Caco-2 (cell line): Measurements from ENCODE around the gene PLCB2. TPM values are rescaled to one million over a fixed set of nuclear protein-coding genes. Genes with fewer than 3 reads are reported as not detected.

Experiments
- BruUV-seq: library from RNA; stranded (reverse); fragments of 400-500 nt; replicated peaks from 2 replicates; lab custom pipeline; 2021; lab: Mats Ljungman, UMichigan
- CTCF ChIA-PET: fragments of 300-600 bp; sonication (Branson Sonifier 250); formaldehyde crosslinking; loops from one replicate; lab custom pipeline; 2022; ENCODE audit warnings: antibody characterized with exemption; lab: Charles Lee
- POLR2A ChIA-PET: fragments of 300-600 bp; sonication (Branson Sonifier 250); formaldehyde crosslinking; loops from one replicate; lab custom pipeline; 2022; ENCODE audit warnings: antibody characterized with exemption; lab: Charles Lee
- DNase-seq, 2 experiments: peaks; one replicate each; pipeline versions ENCODE4 v3.0.0 to v3.0.0-alpha.2; 2020 to 2022
- H3K27me3 ChIP-seq: replicated peaks from 2 replicates; pipeline ENCODE4 v1.6.0; 2011; ENCODE audit warnings: low read length; ENCODE audit not compliant: control insufficient read depth, insufficient read depth
- H3K36me3 ChIP-seq: 2 replicates; pipeline ENCODE4 v1.5.1; 2011; ENCODE audit warnings: low read length; ENCODE audit not compliant: control insufficient read depth, insufficient read depth
- H3K4me1 ChIP-seq: fragments of 250-450 bp; sonication (Bioruptor Pico); 2 replicates; pipeline ENCODE4 v1.5.1; 2020; ENCODE audit warnings: mild to moderate bottlenecking
- H3K4me3 ChIP-seq: 2 replicates; pipeline ENCODE4 v1.5.1; 2011; ENCODE audit warnings: low read depth, mild to moderate bottlenecking, control low read depth, low read length
- H3K9me3 ChIP-seq: fragments of 250-450 bp; sonication (Bioruptor Pico); 2 replicates; pipeline ENCODE4 v1.5.1; 2020; ENCODE audit warnings: mild to moderate bottlenecking, moderate library complexity
- H3K27ac Mint-ChIP-seq: one replicate; pipeline ENCODE4 v1.8.0; 2022; ENCODE audit warnings: mixed read lengths; ENCODE audit not compliant: unreplicated experiment
- H3K27me3 Mint-ChIP-seq: one replicate; pipeline ENCODE4 v1.8.0; 2022; ENCODE audit warnings: mixed read lengths; ENCODE audit not compliant: insufficient read depth, unreplicated experiment
- H3K36me3 Mint-ChIP-seq: one replicate; pipeline ENCODE4 v1.8.0; 2022; ENCODE audit warnings: mild to moderate bottlenecking, mixed read lengths; ENCODE audit not compliant: insufficient read depth, unreplicated experiment
- H3K4me1 Mint-ChIP-seq: one replicate; pipeline ENCODE4 v1.8.0; 2022; ENCODE audit warnings: low read depth, mixed read lengths; ENCODE audit not compliant: unreplicated experiment
- H3K4me3 Mint-ChIP-seq: one replicate; pipeline ENCODE4 v1.8.0; 2022; ENCODE audit warnings: mild to moderate bottlenecking, moderate library complexity, mixed read lengths; ENCODE audit not compliant: unreplicated experiment
- H3K9me3 Mint-ChIP-seq: one replicate; pipeline ENCODE4 v1.8.0; 2022; ENCODE audit warnings: mixed read lengths; ENCODE audit not compliant: unreplicated experiment
- intact Hi-C: fragments of 100-400 bp; cut with micrococcal nuclease; formaldehyde crosslinking; loops from one replicate; pipeline ENCODE4 v1.10.0; 2022; ENCODE audit not compliant: unreplicated experiment
- total RNA-seq: library from RNA; stranded (reverse); gene quantifications from 2 replicates; pipeline ENCODE4 v1.2.3, GENCODE V29; 2022
- TF ChIP-seq, protein P1 (sequence below), 2 experiments: fragments of 200-600 bp in 1 of 2; IDR thresholded peaks; 1 replicate in 1 of 2; 2 replicates in 1 of 2; pipeline versions ENCODE4 v1.5.1 to v1.8.0; 2011 to 2022; ENCODE audit warnings: antibody characterized with exemption in 1 of 2, control low read depth in 1 of 2, inconsistent platforms in 1 of 2, low read depth in 1 of 2, low read length in 1 of 2, mild to moderate bottlenecking in 1 of 2, moderate library complexity in 1 of 2; ENCODE audit not compliant: insufficient read depth in 1 of 2, severe bottlenecking in 1 of 2, unreplicated experiment in 1 of 2

Gene PLCB2
- total RNA-seq, 1 experiment from 2014 or later: 4.7 TPM

DNA sequence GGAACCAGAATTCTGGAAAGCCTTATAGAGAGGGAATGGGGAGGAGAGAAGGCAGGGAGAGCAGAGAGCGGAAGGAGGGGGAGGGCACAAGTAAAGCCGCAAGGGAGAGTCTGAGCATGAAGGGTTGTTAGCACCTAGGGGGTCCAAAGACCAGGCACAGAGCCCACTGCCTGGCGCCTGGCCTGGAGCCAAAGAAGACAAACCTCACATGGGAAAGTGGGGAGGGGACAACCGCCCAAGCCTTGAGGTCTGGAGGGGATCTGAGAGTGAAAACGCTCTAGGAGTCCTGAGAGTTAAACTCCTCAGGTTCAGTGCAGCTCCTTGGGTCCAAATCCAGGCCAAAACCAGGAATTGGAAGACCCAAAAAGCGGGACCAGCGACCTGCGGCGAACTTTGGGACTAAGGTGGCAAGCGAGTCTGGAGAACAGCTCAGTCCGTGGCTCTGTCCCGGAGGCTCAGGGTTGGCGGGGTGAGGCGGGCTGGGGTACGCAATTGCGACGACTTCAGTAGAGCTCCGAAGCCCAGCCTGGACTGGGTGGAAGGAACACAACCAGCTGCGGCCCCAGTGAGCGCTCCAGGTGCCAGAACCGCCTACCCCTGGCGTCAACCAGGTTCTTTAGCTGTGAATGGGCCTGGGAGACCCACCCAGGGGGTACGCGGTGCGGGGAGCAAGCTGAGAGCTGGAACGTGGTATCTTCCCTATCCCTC lies 14.9 kb upstream of the PLCB2 start:
- Mint-ChIP-seq H3K4me3 (peak overlapping the region; percentile 66), H3K4me1 (peaks cover 18% of the 10 kb centered on the region), H3K36me3 (peaks cover 6% of the 10 kb centered on the region), H3K27me3 (no peaks in the 10 kb centered on the region), H3K9me3 (no peaks in the 10 kb centered on the region), H3K27ac (no peak overlapping the region)
- ChIA-PET POLR2A (interaction anchor here (0.6 kb wide), 1 partner anchor 10 kb away, joined by 3 read pairs; no protein-coding TSS in a partner anchor), CTCF (interaction anchor here (0.6 to 1.5 kb wide), 16 partner anchors 13 to 117 kb away, joined by 3 to 47 read pairs (median 4); partner anchors contain the start of genes CCDC9B, IVD and KNSTRN)
- H3K4me3 ChIP-seq: peak overlapping the region; percentile 74
- peaks cover 1% of the 10 kb centered on the region; the same call in 1 of the 2 replicates for H3K36me3 ChIP-seq
- peaks cover 10% of the 10 kb centered on the region for H3K4me1 ChIP-seq
- DNase-seq: no peak
- BruUV-seq: no TSS peak
- TF ChIP-seq, protein P1, sequence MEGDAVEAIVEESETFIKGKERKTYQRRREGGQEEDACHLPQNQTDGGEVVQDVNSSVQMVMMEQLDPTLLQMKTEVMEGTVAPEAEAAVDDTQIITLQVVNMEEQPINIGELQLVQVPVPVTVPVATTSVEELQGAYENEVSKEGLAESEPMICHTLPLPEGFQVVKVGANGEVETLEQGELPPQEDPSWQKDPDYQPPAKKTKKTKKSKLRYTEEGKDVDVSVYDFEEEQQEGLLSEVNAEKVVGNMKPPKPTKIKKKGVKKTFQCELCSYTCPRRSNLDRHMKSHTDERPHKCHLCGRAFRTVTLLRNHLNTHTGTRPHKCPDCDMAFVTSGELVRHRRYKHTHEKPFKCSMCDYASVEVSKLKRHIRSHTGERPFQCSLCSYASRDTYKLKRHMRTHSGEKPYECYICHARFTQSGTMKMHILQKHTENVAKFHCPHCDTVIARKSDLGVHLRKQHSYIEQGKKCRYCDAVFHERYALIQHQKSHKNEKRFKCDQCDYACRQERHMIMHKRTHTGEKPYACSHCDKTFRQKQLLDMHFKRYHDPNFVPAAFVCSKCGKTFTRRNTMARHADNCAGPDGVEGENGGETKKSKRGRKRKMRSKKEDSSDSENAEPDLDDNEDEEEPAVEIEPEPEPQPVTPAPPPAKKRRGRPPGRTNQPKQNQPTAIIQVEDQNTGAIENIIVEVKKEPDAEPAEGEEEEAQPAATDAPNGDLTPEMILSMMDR (IDR thresholded peaks at IDR 0.05; ENCODE audit: insufficient read depth in 1 of 2, low read depth in 1 of 2, low read length in 1 of 2, severe bottlenecking in 1 of 2, unreplicated experiment in 1 of 2): no peak
- H3K27me3 ChIP-seq: no peaks in the 10 kb centered on the region
- intact Hi-C loops: loop anchor here (5.0 kb wide), 1 partner anchor 100 kb away; no protein-coding TSS in a partner anchor
- H3K9me3 ChIP-seq: no peaks in the 10 kb centered on the region

DNA sequence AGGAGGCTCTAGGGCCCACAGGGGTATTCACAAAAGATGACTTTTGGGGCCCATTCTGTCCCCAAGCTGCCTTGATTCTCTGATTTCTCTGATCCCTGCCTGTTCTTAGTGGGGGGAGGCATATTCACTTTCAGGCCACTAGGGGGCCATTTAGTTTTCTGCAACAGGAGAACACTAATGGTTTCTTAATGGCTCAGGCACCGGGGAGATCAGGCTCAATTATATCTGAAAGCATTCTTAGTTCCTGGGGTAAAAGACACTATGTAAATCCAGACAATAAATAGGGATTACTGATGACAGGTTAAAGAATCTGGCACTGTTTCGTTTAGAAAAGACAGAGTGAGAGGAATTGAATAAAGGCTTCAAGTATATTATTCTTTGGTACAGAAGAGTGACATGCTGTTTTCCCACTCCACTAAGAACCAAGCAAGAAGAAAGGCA lies 13.2 kb upstream of the PLCB2 start:
- Mint-ChIP-seq H3K27me3 (peaks cover 3% of the 10 kb centered on the region), H3K9me3 (no peaks in the 10 kb centered on the region), H3K4me3 (peak overlapping the region; percentile 35), H3K27ac (no peak overlapping the region), H3K4me1 (peaks cover 16% of the 10 kb centered on the region), H3K36me3 (no peaks in the 10 kb centered on the region)
- no TSS peak for BruUV-seq
- ChIA-PET POLR2A (no interaction called here), CTCF (interaction anchor here (1.1 to 3.5 kb wide), 6 partner anchors 14 to 46 kb away, joined by 3 to 18 read pairs (median 4); no protein-coding TSS in a partner anchor)
- no peak overlapping the region for H3K4me3 ChIP-seq
- no peaks in the 10 kb centered on the region for H3K36me3 ChIP-seq
- TF ChIP-seq, protein P1 (IDR thresholded peaks at IDR 0.05; ENCODE audit: insufficient read depth in 1 of 2, low read depth in 1 of 2, low read length in 1 of 2, severe bottlenecking in 1 of 2, unreplicated experiment in 1 of 2): peak; percentile 79 to 80
- H3K9me3 ChIP-seq: no peaks in the 10 kb centered on the region
- intact Hi-C loops: loop anchor here (1.0 to 5.0 kb wide), 3 partner anchors 11 to 101 kb away; no protein-coding TSS in a partner anchor
- peaks cover 10% of the 10 kb centered on the region; the same call in 1 of the 2 replicates for H3K4me1 ChIP-seq
- H3K27me3 ChIP-seq: no peaks in the 10 kb centered on the region
- peak; percentile 56 to 57 for DNase-seq

DNA sequence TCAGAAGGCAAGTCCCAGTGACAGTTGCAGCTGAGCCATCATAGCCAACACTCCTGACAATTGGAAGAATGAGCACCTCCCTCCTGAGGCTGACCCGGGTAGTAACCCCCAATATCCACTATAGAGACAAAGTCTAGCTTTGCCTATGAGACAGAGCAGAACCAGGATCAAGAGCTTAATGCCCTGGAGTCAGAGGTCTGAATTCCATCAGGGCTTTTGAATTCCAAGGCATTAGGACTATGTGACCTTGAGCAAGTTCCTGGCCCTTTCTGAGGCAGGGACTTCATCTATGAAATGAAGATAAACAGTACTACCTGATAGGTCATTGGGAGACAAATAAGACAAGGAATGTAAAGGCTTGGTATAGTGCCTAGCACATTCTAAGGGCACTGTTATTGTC lies 12.7 kb upstream of the PLCB2 start:
- Mint-ChIP-seq H3K9me3 (no peaks in the 10 kb centered on the region), H3K27ac (no peak overlapping the region), H3K27me3 (peaks cover 8% of the 10 kb centered on the region), H3K4me3 (no peak overlapping the region), H3K36me3 (no peaks in the 10 kb centered on the region), H3K4me1 (peaks cover 16% of the 10 kb centered on the region)
- POLR2A ChIA-PET: no interaction called here
- TF ChIP-seq, protein P1 (IDR thresholded peaks at IDR 0.05; ENCODE audit: insufficient read depth in 1 of 2, low read depth in 1 of 2, low read length in 1 of 2, severe bottlenecking in 1 of 2, unreplicated experiment in 1 of 2): no peak
- CTCF ChIA-PET: interaction anchor here (0.6 to 3.5 kb wide), 8 partner anchors 8 to 46 kb away, joined by 3 to 18 read pairs (median 4); partner anchors contain the start of gene PLCB2
- intact Hi-C loops: loop anchor here (1.0 to 5.0 kb wide), 2 partner anchors 10 to 102 kb away; no protein-coding TSS in a partner anchor
- Histone ChIP-seq H3K9me3 (no peaks in the 10 kb centered on the region), H3K27me3 (no peaks in the 10 kb centered on the region), H3K4me1 (peaks cover 10% of the 10 kb centered on the region; the same call in 1 of the 2 replicates), H3K4me3 (no peak overlapping the region), H3K36me3 (no peaks in the 10 kb centered on the region)
- no TSS peak for BruUV-seq
- DNase-seq: peak in 1 of 2 experiments; percentile 43
